Left kidney (tissue), 2 donors: Measurements from ENCODE around the gene ADAMTS15. TPM values are rescaled to one million over a fixed set of nuclear protein-coding genes. Genes with fewer than 3 reads are reported as not detected.
"Not testable (repeated sequence)": the region's sequence is repeated elsewhere in the genome, so short reads cannot be mapped to it uniquely, and the experiment has no call there.

Experiments used
- DNase-seq: peaks from one replicate; pipeline ENCODE4 v3.0.0-alpha.2; 2013
- polyA plus RNA-seq: library from polyadenylated mRNA; unstranded; fragments of 120-200 nt; gene quantifications from one replicate; pipeline ENCODE4 v1.2.1, GENCODE V29; 2013; ENCODE audit not compliant: insufficient read length

ADAMTS15 gene
- polyA plus RNA-seq, 1 donor, result 54.1 TPM

GRCh38 chr11:130434521-130435223, 13.8 kb upstream of the ADAMTS15 start:
- DNase-seq, result peak; percentile 94

GRCh38 chr11:130435671-130436070, 12.8 kb upstream of the ADAMTS15 start:
- no peak for DNase-seq

- no peak for DNase-seq
Observed at GRCh38 chr11:130436171-130436570, 12.3 kb upstream of the ADAMTS15 start.

- DNase-seq, result no peak
Observed at GRCh38 chr11:130437848-130438247, 10.6 kb upstream of the ADAMTS15 start.

GRCh38 chr11:130438401-130439159, 9.9 kb upstream of the ADAMTS15 start:
- DNase-seq, result not testable (repeated sequence)

- DNase-seq, result no peak
Observed at GRCh38 chr11:130439160-130439519, 9.3 kb upstream of the ADAMTS15 start.

GRCh38 chr11:130439876-130440275, 8.6 kb upstream of the ADAMTS15 start:
- no peak for DNase-seq

GRCh38 chr11:130441719-130442118, 6.7 kb upstream of the ADAMTS15 start:
- DNase-seq, result no peak

- DNase-seq, result peak; percentile 46
Observed at GRCh38 chr11:130442737-130443136, 5.7 kb upstream of the ADAMTS15 start.

- peak; percentile 34 for DNase-seq
Observed at GRCh38 chr11:130445788-130446187, 2.7 kb upstream of the ADAMTS15 start.

- no peak for DNase-seq
Observed at GRCh38 chr11:130448039-130448415, 418 bp upstream of the ADAMTS15 start.

GRCh38 chr11:130449310-130449990, 1.0 kb downstream of the ADAMTS15 start:
- no peak for DNase-seq

GRCh38 chr11:130449996-130450769, 1.7 kb downstream of the ADAMTS15 start:
- peak; percentile 91 for DNase-seq

GRCh38 chr11:130451231-130452019, 3.0 kb downstream of the ADAMTS15 start:
- DNase-seq, result no peak

GRCh38 chr11:130452176-130452575, 3.7 kb downstream of the ADAMTS15 start:
- no peak for DNase-seq

GRCh38 chr11:130452940-130453339, 4.5 kb downstream of the ADAMTS15 start:
- no peak for DNase-seq

GRCh38 chr11:130454491-130455252, 6.2 kb downstream of the ADAMTS15 start:
- no peak for DNase-seq

- DNase-seq, result no peak
Observed at GRCh38 chr11:130455483-130456127, 7.2 kb downstream of the ADAMTS15 start.

GRCh38 chr11:130456286-130456685, 7.8 kb downstream of the ADAMTS15 start:
- no peak for DNase-seq
